Ramos (cell line): ENCODE measurements around the gene TRIM7.
"Not testable (repeated sequence)": the region's sequence is repeated elsewhere in the genome, so short reads cannot be mapped to it uniquely, and the experiment has no call there.

Experiments used
- in situ Hi-C: fragments of 300-500 bp; cut with MboI; formaldehyde crosslinking; loops from one replicate; pipeline ENCODE4 v1.14.3; 2022; ENCODE audit warnings: low sequenced_read_pairs; ENCODE audit not compliant: unreplicated experiment

Gene TRIM7

DNA sequence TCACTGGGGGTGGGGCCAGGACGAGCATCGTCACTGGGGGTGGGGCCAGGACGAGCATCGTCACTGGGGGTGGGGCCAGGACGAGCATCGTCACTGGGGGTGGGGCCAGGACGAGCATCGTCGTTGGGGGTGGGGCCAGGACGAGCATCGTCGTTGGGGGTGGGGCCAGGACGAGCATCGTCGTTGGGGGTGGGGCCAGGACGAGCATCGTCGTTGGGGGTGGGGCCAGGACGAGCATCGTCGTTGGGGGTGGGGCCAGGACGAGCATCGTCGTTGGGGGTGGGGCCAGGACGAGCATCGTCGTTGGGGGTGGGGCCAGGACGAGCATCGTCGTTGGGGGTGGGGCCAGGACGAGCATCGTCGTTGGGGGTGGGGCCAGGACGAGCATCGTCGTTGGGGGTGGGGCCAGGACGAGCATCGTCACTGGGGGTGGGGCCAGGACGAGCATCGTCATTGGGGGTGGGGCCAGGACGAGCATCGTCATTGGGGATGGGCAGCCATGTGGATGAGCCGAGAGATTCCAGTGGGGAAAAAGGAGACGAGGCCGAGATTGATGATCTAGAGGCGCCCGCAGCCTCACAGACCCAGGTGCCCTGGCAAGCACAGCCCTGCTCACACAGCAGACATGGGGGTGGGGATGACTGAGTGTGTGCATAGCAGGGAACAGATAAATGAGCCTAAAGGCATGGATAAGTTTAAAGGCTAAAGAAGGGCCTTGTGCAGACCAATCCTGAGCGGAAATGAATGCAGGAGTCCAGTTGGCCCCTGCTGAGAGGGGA is 44.1 kb downstream of the TRIM7 start:
- in situ Hi-C loops = not testable (repeated sequence)

- in situ Hi-C loops = no loop called here
Measured at GRCh38 chr5:181160152-181160754, 44.7 kb downstream of the TRIM7 start.

- in situ Hi-C loops = loop anchor here (10.0 kb wide), 2 partner anchors 285 to 375 kb away; no protein-coding TSS in a partner anchor
Measured at GRCh38 chr5:181159286-181160151, 45.5 kb downstream of the TRIM7 start.

DNA sequence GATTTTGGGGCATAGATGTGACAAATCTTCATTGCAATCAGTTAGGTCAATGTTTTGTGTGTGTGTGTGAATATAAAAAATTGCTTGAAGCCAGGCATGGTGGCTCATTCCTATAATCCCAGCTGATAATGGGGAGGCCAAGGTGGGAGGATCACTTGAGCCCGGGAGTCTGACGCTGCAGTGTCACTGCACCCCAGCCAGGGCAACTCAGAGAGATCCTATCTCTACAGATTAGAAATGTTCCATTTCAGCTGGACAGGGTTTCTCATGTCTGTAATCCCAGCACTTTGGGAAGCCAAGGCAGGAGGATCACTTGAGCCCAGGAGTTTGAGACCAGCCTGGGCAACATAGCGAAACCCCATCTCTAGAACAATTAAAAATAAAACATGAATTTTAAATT is 46.1 kb downstream of the TRIM7 start:
- in situ Hi-C loops = loop anchor here (10.0 kb wide), 2 partner anchors 284 to 374 kb away; no protein-coding TSS in a partner anchor

DNA sequence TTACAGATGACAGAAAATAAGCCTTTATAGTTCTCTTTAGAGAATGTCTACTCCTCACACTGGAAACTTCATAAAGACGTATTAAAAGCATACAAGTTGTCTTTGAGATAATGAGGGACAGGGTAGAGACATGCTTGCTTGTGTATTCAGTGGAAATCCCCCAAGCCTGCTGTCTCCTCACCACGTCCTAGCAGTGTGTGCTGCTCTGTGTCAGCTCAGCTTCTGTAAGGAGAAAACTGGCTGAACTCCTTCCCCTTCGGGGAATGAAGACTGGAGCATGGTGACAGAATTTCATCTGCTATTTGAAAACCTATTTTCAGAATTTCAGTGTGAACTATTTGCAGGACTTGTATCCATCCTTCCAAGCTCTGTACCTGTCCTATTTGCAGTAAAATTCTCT is 48.2 kb downstream of the TRIM7 start:
- in situ Hi-C loops = loop anchor here (10.0 kb wide), 2 partner anchors 282 to 372 kb away; no protein-coding TSS in a partner anchor

- in situ Hi-C loops = loop anchor here (10.0 kb wide), 2 partner anchors 279 to 369 kb away; no protein-coding TSS in a partner anchor
Measured at GRCh38 chr5:181153814-181154213, 51.2 kb downstream of the TRIM7 start.

- in situ Hi-C loops = loop anchor here (10.0 kb wide), 2 partner anchors 278 to 368 kb away; no protein-coding TSS in a partner anchor
Measured at GRCh38 chr5:181152406-181152805, 52.6 kb downstream of the TRIM7 start.

DNA sequence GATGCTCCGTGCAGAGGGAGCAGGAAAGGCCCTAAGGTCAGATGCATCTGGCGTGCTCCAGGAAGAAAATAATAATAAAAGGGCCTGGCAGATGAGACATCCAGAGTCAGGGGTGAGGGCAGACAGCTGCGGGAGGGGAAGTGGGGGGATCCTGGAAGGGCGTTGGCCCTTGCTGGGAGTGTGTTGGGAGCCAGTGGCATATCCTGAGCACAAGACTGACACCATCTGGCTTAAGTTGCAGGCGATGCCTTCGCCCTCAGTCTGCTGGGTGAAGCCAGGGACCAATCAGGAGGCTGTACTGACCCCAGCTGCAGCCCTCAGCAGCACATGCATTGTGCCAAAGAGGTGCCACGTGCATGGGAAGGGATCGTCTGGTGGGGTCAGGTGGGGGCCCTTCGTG is 53.9 kb downstream of the TRIM7 start:
- in situ Hi-C loops = loop anchor here (10.0 kb wide), 2 partner anchors 276 to 366 kb away; no protein-coding TSS in a partner anchor

DNA sequence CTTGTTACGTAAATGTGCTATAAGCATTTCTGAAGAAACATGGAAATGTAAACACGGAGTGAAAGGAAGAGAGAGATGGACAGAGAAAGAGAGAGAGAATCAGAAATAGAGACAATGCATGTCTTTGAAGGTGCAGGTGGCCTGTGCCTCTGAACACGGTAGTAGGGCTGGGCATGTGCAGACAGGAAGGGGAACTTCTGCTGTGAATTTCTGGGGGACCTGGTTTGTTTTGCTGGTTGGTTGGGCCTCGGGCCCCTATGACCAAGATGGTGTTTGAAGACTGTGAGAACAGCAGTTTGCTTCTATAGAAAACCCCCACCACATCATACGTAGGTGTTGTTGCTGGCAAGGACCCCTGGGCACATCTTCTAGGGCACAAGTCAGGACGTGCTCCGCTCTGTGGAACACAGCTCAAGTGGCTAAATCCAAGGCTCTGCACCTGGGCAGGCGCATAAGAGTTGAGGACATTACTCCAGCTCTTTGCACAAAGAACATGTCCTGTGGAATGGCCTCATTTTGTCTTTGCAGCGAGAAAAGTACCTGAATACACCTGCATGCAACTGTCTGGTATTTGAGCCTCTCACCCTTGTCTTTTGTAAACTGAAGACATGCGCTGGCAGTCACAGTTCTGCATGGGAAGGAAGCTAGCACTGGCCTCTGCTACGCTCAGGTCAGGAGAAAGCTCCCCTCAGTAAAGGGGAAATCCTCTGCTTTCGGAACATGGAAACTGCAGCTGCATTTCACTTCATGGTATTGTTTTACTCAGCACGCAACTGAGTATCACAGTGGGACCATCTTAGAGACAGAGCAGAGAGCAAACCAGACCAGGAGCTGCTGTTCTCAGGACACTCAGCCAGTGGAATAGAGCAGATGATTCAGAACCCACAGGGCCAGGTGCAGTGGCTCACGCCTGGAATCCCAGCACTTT is 54.9 kb downstream of the TRIM7 start:
- in situ Hi-C loops = loop anchor here (10.0 kb wide), 2 partner anchors 275 to 365 kb away; no protein-coding TSS in a partner anchor

GRCh38 chr5:181149355-181149754 is 55.6 kb downstream of the TRIM7 start:
- in situ Hi-C loops = no loop called here

DNA sequence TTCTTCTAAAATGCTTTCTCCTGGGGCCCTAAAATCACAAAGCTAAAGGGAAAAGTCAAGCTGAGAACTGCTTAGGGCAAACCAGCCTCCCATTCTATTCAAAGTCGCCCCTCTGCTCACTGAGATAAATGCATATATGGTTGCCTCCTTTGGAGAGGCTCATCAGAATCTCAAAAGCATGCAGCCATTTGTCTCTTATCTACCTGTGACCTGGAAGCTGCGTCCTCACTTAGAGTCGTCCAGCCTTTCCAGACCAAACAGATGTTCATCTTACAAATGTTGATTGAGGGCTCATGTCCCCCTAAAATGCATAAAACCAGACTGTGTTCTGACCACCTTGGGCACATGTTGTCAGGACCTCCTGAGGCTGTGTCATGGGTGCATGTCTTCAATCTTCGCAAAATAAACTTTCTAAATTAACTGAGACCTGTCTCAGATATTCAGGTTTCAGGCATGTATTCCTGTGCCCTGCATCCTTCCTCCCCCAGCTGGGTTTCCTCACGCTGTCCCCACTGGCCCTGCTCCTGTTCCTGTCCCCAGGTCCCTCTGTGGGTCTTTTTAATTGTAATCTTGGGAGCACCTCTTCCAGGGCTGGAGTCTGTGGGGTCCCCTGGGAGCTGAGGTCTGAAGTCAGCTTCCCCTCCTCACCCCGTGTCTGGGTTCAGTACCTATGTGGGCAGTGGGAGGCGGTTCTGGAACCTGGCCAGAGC is 57.9 kb downstream of the TRIM7 start, which contains the start of gene OR2V2:
TSS of gene OR2V2 (plus strand) at position 660 of the 710 bp plus-strand sequence. CDS start 7,357 bp downstream, outside the sequence.
- in situ Hi-C loops = not testable (repeated sequence)

DNA sequence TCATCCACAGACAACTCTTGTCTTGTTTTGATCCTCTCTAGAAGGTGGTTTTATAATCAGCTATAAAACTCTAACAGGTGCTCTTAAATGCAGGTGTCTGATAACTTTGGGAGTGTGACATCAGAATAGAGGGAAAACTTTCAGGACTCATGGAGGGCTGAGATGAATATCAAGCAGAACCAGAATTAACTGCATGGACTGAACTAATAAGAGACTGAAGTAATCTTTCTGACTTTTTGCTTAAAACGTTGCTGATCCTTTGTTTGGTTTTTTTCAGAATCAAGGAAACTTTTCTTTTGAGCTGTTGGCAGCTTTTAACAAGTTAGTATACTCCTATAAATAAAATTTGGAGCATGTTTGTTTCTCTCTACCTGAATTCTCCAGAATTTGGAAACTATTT is 59.9 kb downstream of the TRIM7 start:
- in situ Hi-C loops = no loop called here
